CD4-positive, alpha-beta memory T cell (primary cell): ENCODE data around the gene PTPRS. TPM values are rescaled to one million over a fixed set of nuclear protein-coding genes. Genes with fewer than 3 reads are reported as not detected.
A peak's percentile ranks its signal among the peaks of the same experiment; 100 is the strongest.

ENCODE experiments used
- CTCF ChIA-PET: fragments of 350-600 bp; sonication (Branson Sonifier 250); formaldehyde crosslinking; loops from one replicate; lab custom pipeline; 2021; ENCODE audit warnings: inconsistent platforms; ENCODE audit not compliant: partially characterized antibody; lab: Charles Lee
- POLR2A ChIA-PET: fragments of 350-600 bp; sonication (Branson Sonifier 250); formaldehyde crosslinking; loops from one replicate; lab custom pipeline; 2021; ENCODE audit not compliant: partially characterized antibody; lab: Charles Lee
- DNase-seq, 5 donors: peaks; one replicate each; pipeline versions ENCODE4 v3.0.0 to v3.0.0-alpha.2; 2020 to 2022; ENCODE audit warnings: mixed read lengths in 1 of 5
- H3K27ac ChIP-seq: one replicate; pipeline ENCODE4 v1.7.0; 2013; ENCODE audit warnings: low read depth, low read length
- H3K27me3 ChIP-seq: 2 replicates; pipeline ENCODE4 v1.7.0; 2013; ENCODE audit warnings: mild to moderate bottlenecking, low read length, moderate library complexity; ENCODE audit not compliant: insufficient read depth
- H3K36me3 ChIP-seq: 2 replicates; pipeline ENCODE4 v1.7.0; 2013; ENCODE audit warnings: mild to moderate bottlenecking, low read length, moderate library complexity; ENCODE audit not compliant: insufficient read depth
- H3K4me1 ChIP-seq: 2 replicates; pipeline ENCODE4 v1.7.0; 2013; ENCODE audit warnings: mild to moderate bottlenecking, low read length, moderate library complexity; ENCODE audit not compliant: insufficient read depth
- H3K4me3 ChIP-seq, 2 donors: one replicate each; pipeline ENCODE4 v1.7.0; 2013; ENCODE audit warnings: low read length in 2 of 2, mild to moderate bottlenecking in 1 of 2
- H3K9me3 ChIP-seq, 2 donors: one replicate each; pipeline ENCODE4 v1.7.0; 2013; ENCODE audit warnings: low read length in 2 of 2, control low read depth in 1 of 2; ENCODE audit not compliant: control insufficient read depth in 1 of 2
- H3K27ac Mint-ChIP-seq, 7 donors: one replicate each; pipeline ENCODE4 v1.8.0; 2020 to 2021; ENCODE audit warnings: mixed read lengths in 7 of 7, mild to moderate bottlenecking in 6 of 7, inconsistent platforms in 3 of 7, moderate library complexity in 3 of 7
- H3K27me3 Mint-ChIP-seq, 2 donors: one replicate each; pipeline ENCODE4 v1.8.0; 2020 to 2021; ENCODE audit warnings: mixed read lengths in 2 of 2
- H3K36me3 Mint-ChIP-seq, 2 donors: one replicate each; pipeline ENCODE4 v1.8.0; 2020 to 2021; ENCODE audit warnings: mixed read lengths in 2 of 2, inconsistent platforms in 1 of 2, mild to moderate bottlenecking in 1 of 2
- H3K4me1 Mint-ChIP-seq, 4 donors: one replicate each; pipeline ENCODE4 v1.8.0; 2020 to 2021; ENCODE audit warnings: mixed read lengths in 4 of 4, mild to moderate bottlenecking in 1 of 4
- H3K4me3 Mint-ChIP-seq, 8 donors: one replicate each; pipeline ENCODE4 v1.8.0; 2020 to 2021; ENCODE audit warnings: mixed read lengths in 8 of 8, mild to moderate bottlenecking in 7 of 8, moderate library complexity in 6 of 8, inconsistent platforms in 3 of 8
- H3K9me3 Mint-ChIP-seq, 8 donors: one replicate each; pipeline ENCODE4 v1.8.0; 2020 to 2021; ENCODE audit warnings: mixed read lengths in 8 of 8, mild to moderate bottlenecking in 5 of 8, inconsistent platforms in 3 of 8, moderate library complexity in 1 of 8
- intact Hi-C: fragments of 100-400 bp; cut with micrococcal nuclease; formaldehyde crosslinking; loops from one replicate; pipeline ENCODE4 v1.15.1; 2023
- polyA plus RNA-seq, 2 donors: library from polyadenylated mRNA; unstranded; fragments of 300-500 nt; fragmentation: Illumina TruSeq; gene quantifications; one replicate each; pipeline ENCODE4 v1.2.3, GENCODE V29; 2021
- total RNA-seq, 2 experiments: library from RNA; stranded (reverse); gene quantifications; one replicate each; pipeline ENCODE4 v1.2.3, GENCODE V29; 2021

PTPRS gene
- total and polyA plus RNA-seq, 4 experiments from 2014 or later, result 0.20 to 0.30 (median 0.26) TPM; not detected in 1

- Histone ChIP-seq H3K36me3 (no peaks in the 10 kb centered on the region), H3K9me3 (no peaks in the 10 kb centered on the region), H3K4me1 (peaks cover 12% of the 10 kb centered on the region), H3K27ac (no peak overlapping the region), H3K27me3 (peaks cover 10% of the 10 kb centered on the region), H3K4me3 (no peak overlapping the region)
- H3K4me3 Mint-ChIP-seq, result peak overlapping the region; percentile 36 to 65 (median 54)
- H3K36me3 Mint-ChIP-seq, result no peaks in the 10 kb centered on the region
- CTCF ChIA-PET, result no interaction called here
- peaks cover 6 to 15% (median 9%) of the 10 kb centered on the region in 4 donors for H3K4me1 Mint-ChIP-seq
- peak overlapping the region in 2 of 7 donors; percentile 6 to 30 for H3K27ac Mint-ChIP-seq
- H3K9me3 Mint-ChIP-seq, result peaks cover 0 to 2% (median 0%) of the 10 kb centered on the region in 8 donors
- DNase-seq, result peak; percentile 22 to 47 (median 31)
- POLR2A ChIA-PET, result no interaction called here
- intact Hi-C loops, result no loop called here
- H3K27me3 Mint-ChIP-seq, result peaks cover 11 to 22% of the 10 kb centered on the region in 2 donors
Measured at GRCh38 chr19:5292822-5293611, 47.6 kb downstream of the PTPRS start.

- DNase-seq, result no peak
- POLR2A ChIA-PET, result no interaction called here
Measured at GRCh38 chr19:5292453-5292821, 48.2 kb downstream of the PTPRS start.

GRCh38 chr19:5291588-5292193 is 48.9 kb downstream of the PTPRS start:
- POLR2A ChIA-PET, result no interaction called here
- H3K4me3 ChIP-seq, result no peak overlapping the region

More at GRCh38 chr19:5292453-5292821, 48.2 kb downstream of the PTPRS start:
- H3K27ac Mint-ChIP-seq, result no peak overlapping the region
- peaks cover 8 to 15% (median 9%) of the 10 kb centered on the region in 4 donors for H3K4me1 Mint-ChIP-seq
- CTCF ChIA-PET, result no interaction called here
- H3K36me3 ChIP-seq, result no peaks in the 10 kb centered on the region
- no peaks in the 10 kb centered on the region for H3K9me3 Mint-ChIP-seq
- no peaks in the 10 kb centered on the region for H3K9me3 ChIP-seq
- peak overlapping the region in 1 of 2 donors; percentile 17 for H3K4me3 ChIP-seq
- no peaks in the 10 kb centered on the region for H3K36me3 Mint-ChIP-seq
- peak overlapping the region; percentile 39 to 79 (median 60) for H3K4me3 Mint-ChIP-seq
- H3K27ac ChIP-seq, result no peak overlapping the region
- H3K4me1 ChIP-seq, result peaks cover 12% of the 10 kb centered on the region
- intact Hi-C loops, result no loop called here
- H3K27me3 Mint-ChIP-seq, result peaks cover 13 to 27% of the 10 kb centered on the region in 2 donors
- peaks cover 10% of the 10 kb centered on the region for H3K27me3 ChIP-seq

More at GRCh38 chr19:5291588-5292193, 48.9 kb downstream of the PTPRS start:
- Histone ChIP-seq H3K27ac (no peak overlapping the region), H3K4me1 (peaks cover 12% of the 10 kb centered on the region), H3K9me3 (no peaks in the 10 kb centered on the region), H3K27me3 (peaks cover 10% of the 10 kb centered on the region), H3K36me3 (no peaks in the 10 kb centered on the region)
- CTCF ChIA-PET, result no interaction called here
- Mint-ChIP-seq H3K27me3 (peaks cover 18 to 29% of the 10 kb centered on the region in 2 donors), H3K9me3 (peaks cover 0 to 2% (median 0%) of the 10 kb centered on the region in 8 donors), H3K4me3 (peak overlapping the region; percentile 39 to 79 (median 62)), H3K36me3 (no peaks in the 10 kb centered on the region), H3K4me1 (peaks cover 8 to 15% (median 9%) of the 10 kb centered on the region in 4 donors), H3K27ac (peak overlapping the region in 2 of 7 donors; percentile 10 to 35)
- DNase-seq, result no peak
- intact Hi-C loops, result no loop called here

Other genes with a start within 250 kb of the PTPRS start
- gene ZNRF4, start 114.6 kb upstream of the PTPRS start, total RNA-seq, result not detected
- not detected for gene ZNRF4, start 114.6 kb upstream of the PTPRS start, polyA plus RNA-seq
- 1 to 10 TPM; 1.4 TPM for gene TINCR, start 227.1 kb upstream of the PTPRS start, total RNA-seq
- under 1 TPM in 1 of 2 donors, not detected in 1; 0.20 TPM for gene TINCR, start 227.1 kb upstream of the PTPRS start, polyA plus RNA-seq